SHP77 treated with DMSO at 0.1 percent for 48 hours (cell line): Measurements from ENCODE around the gene SKIDA1.

Source experiments
- DNase-seq: peaks from one replicate; lab custom pipeline; 2025; lab: John Stamatoyannopoulos, UW

SKIDA1 gene

DNA sequence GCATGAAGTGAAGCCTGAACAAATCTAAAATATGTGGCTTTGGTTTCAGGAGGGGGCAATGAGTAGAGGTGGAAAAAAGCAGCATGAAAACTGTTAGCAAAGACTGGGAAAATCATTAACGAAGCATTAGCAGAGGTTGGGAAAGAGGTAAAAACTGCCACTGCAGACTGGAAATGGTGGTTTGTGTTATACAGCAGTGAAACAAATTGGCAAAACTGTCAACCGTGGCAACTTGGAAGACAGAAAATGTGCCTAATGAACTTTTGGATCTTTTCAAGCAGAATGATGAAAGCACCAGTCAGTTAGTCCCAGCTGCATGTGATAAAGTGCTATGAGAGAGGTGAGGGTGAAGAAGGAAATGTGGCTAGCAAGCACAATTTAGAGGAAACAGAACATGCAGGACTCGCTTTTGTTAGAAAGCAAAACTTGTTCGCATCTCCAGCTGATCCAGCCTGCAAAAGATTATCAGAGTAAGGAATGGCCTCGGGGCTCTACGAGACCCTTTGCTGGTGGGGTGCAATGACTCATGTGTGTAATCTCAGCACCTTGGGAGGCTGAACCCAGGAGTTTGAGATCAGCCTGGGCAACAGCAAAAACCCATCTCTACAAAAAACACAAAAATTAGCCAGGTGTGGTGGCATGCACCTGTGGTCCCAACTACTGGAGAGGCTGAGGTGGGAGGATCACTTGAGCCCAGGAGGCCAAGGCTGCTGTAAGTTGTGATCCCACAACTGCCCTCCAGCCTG lies 45.7 kb downstream of the SKIDA1 start:
- no peak for DNase-seq

- DNase-seq: no peak
These were observed 50.1 kb downstream of the SKIDA1 start for GRCh38 chr10:21475393-21475792.

- DNase-seq: no peak
These were observed 51.9 kb downstream of the SKIDA1 start for GRCh38 chr10:21473541-21473940.

DNA sequence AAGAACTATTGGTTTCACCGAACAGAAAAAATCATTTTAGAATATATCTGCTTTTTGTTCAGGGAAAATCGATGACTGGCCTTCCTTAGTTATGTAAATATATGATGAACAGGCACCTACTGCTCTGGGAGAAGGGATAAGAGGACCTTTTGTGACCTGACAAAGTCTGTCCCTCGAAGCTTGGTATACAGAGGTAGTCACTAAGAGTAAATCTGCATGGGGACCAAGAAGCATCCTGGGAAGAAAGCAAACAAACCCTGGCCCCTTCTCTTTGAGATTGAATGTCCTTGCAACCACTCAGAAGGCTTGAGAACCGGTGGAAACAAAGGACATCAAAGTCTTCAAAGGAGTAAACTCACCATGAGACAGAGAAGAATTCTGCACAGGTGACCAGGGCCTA lies 52.3 kb downstream of the SKIDA1 start:
- DNase-seq: no peak

DNA sequence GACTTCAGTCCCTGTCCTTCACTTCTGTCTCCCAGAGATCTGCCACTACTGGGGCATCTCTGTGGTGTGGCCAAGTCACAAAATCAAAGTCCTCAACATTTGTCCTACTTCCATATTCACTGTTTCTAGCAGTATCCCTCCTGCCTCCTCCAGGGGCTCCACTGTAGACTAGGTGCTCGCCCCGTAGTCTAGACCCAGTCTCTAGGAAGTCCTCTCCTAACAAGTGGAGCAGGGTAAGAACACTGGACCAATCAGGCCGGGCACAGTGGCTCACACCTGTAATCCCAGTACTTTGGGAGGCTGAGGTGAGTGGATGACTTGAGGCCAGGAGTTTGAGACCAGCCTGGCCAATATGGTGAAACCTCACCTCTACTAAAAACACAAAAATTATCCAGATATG lies 57.4 kb downstream of the SKIDA1 start:
- no peak for DNase-seq

GRCh38 chr10:21467633-21468032 lies 57.8 kb downstream of the SKIDA1 start:
- no peak for DNase-seq

DNA sequence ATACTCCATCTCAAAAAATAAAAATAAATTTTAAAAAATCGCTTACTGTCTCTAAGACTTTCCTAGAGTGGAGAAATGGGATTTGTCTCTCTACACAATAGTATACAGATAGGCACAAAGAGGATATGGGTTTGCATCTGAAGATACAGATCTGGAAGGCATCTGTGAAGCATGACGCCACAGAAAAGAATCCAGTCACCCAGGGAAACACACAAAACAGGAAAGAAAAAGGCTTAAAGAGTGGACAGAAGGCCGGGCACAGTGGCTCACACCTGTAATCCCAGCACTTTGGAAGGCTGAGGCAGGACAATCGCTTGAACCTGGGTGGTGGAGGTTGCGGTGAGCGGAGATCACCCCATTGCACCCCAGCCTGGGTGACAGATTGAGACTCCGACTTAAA lies 61.3 kb downstream of the SKIDA1 start:
- DNase-seq: no peak
